GM18508 (cell line): ENCODE results near the gene CHRNA4.

Experiments used
- ATAC-seq: cut with Tn5 transposase; IDR thresholded peaks from one replicate; pipeline ENCODE4 v1.9.1; 2021; ENCODE audit warnings: moderate number of reproducible peaks; ENCODE audit not compliant: insufficient read depth, unreplicated experiment

Gene CHRNA4

DNA sequence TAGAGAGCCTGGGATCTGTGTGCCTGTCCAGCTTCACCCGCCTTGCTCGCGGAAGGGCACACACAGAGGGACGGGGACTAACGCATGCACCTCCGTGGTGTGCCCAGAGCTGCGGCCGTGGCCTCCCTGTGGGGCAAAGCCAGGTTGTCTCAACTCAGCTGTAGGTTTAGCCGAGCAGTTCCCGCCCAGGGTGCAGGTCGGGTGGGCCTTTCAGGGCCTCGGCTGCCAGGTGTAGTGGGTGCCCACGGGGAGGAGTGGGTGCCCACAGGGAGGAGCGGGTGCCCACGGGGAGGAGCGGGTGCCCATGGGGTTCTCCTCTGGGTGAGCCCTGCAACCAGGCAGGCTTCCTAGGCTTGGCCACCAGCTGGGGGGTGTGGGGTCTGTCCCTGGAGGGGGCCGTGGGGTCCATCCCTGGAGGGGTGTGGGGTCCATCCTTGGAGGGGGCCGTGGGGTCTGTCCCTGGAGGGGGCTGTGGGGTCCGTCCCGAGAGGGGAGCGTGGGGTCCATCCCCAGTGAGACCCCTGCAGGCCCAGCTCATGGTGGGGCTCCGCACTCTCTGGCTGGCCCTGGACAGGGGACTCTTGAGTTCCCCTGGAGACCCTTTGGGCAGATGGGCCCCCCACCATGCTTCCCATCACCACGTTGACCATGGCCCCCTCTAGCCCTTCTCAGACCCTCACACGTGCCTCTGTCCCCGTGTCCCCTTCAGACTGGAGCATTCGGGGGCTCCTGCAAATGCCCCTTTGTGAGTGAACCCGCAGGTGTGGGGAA lies 37.8 kb upstream of the CHRNA4 start:
- no peak for ATAC-seq

GRCh38 chr20:63397946-63398450 lies 36.8 kb upstream of the CHRNA4 start:
- ATAC-seq: no peak

DNA sequence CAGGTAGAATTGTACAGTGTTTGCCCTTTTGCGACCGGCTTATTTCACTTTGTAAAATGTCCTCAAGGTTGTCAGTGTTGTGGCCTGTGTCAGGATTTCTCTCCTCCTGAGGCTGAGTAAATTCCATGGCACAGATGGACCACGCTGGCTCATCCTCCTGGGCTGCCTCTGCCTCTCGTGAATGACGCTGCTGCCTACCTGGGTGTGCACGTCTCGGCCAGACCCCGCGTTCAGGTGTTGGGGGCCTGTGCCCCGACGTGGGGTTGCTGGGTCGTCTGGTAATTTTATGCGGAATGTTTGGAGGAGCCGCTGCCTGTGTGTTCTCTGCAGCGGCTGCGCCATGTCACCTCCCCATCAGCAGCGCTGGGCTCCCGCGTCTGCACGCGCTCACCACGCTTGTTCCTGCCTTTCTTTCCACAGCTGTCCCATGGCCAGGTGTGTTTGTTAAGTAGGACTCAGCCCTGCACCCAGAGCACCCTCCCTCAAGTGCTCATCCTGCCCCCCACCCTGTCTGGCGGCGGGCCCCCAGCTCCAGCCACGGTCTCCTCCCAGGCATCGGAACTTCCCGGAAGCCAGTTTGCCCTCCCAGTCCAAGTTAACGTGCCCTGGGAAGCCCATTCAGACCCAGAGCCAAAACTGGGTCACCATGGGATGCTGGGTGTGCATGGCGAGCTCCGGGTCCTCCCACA lies 36.1 kb upstream of the CHRNA4 start:
- ATAC-seq: no peak

DNA sequence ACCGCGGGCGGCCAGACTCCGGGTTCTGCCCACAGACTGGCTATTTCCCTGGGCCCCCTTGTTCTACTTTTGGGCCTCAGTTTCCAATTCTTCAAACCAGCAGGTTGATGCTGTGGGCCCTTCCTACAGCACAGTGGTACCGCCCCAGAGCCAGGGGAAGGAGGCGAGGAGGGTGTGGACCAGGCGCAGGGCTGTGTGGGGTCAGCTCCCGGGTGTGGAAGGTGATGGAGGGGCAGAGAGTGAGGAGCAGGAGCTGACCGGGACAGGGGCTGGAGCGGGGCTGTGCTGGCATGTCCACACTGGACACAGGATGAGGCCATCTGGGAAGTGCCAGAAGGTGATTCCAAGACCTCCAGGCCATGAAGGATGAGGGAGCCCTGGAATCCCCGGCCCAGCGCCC lies 35.2 kb upstream of the CHRNA4 start:
- no peak for ATAC-seq

GRCh38 chr20:63395723-63396122 lies 34.6 kb upstream of the CHRNA4 start:
- no peak for ATAC-seq

- no peak for ATAC-seq
These were observed 33.8 kb upstream of the CHRNA4 start for GRCh38 chr20:63394920-63395455.

DNA sequence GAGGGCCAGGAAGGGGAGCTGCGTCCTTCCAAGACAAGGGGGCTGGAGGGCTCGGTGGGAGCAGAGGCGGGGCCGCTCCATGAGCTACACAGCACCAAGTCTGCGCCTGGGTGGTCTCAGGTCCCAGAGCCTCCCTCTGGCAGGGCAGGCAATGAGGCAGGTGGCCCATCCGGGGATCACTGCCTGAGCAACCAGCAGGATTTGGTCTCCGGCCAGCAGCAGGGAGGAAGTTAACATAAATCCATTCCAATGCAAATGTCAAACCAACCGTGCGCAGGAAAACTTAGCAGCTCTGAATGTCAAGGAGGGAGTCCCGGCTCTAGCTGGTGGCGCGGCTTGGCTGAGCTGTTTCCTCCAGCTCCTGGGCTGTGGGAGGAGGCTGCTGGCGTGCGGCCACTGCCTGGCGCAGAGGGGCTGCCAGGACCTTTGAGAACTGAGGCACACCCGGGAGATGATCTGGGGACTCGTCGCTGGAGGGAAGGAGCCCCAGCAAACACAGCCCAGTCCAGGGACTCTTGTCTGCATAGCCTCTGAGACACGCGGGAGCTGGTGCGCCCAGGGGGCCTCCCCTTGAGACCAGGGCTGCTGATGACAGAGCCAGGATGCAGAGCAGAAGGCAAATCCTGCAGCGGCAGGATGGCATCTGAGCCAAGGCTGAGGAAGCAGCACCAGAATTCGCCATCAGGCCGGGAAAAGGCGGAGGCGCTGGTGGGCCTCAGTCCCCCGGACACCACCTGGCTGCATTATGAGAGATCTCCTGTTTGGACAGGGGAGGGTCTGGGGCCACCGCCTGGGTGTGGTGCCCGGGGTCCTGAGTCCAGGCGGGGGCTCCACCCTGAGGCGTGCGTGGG lies 33.1 kb upstream of the CHRNA4 start:
- ATAC-seq: no peak

DNA sequence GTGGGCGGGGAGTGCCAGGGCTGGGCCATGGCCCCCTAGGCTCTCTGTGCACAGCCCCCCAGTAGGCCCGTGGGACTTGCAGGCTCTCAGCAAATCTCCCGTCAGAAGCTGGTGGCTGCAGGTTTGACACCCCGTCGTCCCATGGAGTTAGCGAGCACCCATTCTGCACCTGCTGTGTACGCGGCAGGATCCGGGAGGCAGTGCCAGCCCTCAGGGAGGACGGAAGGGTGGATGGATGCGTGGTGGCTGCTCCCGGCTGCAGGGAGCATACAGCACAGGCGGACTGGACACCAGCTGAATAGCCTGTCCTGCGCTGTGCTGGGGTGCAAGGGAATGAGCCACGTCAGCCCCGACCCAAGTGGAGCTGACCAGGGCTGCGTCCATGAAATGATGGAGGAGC lies 32.4 kb upstream of the CHRNA4 start:
- ATAC-seq: no peak

DNA sequence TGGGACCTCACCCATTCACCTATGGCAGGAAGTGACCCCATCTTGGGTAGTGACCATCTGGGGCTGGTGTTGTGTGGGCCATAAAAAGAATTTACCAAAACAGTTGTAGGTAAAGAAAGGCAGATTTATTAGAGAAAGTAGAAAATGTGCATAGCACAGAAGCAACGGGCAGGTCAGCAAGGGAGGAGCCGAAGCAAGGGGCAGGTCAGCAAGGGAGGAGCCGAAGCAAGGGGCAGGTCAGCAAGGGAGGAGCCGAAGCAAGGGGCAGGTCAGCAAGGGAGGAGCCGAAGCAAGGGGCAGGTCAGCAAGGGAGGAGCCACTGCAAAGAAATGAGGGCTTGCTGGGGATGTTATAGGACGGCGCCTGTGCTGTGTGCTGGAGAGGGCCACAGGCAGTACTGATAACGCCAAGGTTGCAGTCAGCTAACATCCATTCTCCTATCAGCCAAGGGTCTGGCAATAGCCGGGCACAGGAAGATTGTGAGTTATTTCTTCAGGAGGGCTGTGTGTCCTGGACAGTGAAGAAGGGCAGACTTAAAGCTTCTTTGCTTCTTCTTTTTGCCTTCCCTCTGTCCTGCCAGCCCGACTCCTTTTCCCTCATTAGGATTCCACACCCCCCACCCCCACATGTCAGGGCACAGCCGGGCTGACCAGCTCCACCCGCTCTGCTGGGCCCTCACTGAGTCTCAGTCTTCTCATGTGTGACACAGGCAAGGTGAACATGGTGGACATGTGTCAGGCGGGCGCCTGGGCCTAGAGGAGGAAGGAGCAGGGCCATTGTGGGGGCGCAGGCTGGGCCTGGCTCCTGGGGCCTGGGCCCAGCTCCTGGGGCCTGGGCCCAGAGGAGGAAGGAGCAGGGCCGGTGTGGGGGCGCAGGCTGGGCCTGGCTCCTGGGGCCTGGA lies 31.6 kb upstream of the CHRNA4 start:
- no peak for ATAC-seq

DNA sequence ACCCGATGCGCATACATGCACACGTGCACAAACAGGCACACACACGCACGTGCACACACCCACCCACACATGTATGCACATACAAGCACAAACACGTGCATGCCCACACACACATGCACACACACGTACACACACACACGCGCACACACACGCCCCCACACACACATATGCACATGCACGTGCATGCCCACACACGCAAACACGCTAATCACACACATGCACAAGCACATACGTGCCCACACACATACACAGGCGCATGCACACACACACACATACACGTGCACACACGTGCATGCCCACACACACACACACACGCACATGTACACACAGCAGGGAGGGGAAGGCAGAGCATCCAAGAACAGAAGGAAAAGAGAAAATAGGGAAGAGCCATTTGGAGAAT lies 26.8 kb upstream of the CHRNA4 start:
- no peak for ATAC-seq

DNA sequence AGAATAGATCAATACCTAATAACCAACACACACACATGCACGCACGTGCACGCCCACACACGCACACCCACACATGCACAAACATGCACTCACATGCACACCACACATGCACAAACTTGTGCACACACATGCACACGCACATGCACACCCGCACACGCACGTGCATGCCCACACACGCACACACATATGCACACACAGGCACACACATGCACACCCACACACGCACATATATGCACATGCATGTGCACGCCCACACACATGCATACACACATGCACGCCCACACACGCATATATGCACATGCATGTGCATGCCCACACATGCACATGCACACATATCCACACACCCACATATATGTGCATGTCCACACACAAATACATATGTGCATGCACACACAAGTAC lies 26.2 kb upstream of the CHRNA4 start:
- ATAC-seq: no peak

- no peak for ATAC-seq
These were observed 25.3 kb upstream of the CHRNA4 start for GRCh38 chr20:63386491-63386890.

DNA sequence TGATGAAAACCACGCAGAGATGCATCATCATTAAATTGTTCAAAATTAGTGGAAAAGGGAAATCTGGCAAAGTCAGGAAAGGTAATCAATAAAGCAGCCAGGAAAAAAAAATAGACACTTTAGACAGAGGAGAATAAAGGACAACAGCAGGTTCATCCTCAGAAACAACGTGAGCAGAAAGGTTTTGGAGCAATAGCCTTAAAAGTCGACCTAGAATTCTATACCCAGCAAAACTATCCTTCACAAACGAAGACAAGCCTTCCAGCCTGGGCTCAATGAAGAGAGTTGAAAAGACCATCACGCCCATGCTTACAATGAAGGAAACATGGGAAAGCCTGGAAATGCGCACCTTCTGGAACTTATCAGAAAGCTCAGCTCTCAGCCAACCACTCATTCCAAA lies 24.7 kb upstream of the CHRNA4 start:
- ATAC-seq: no peak

DNA sequence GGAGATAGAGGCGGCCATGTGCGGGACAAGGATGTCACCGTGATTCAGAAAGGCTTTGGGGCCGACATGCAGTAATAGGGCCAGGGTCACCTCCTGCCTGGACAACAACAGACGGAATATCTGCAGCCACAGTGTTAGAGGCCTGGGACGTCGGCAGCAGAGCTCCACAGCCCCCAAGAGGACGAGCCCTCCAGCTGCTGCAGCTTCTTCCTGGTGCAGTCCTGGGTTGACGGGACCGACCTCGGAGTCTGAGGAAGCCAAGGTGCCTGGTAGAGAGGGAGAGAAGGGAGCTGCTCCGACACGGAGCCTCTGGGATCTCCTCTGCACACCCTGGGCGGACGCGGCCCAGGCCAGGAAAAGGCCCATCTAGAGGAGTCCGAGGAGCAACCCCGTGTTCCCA lies 23.2 kb upstream of the CHRNA4 start:
- ATAC-seq: no peak

DNA sequence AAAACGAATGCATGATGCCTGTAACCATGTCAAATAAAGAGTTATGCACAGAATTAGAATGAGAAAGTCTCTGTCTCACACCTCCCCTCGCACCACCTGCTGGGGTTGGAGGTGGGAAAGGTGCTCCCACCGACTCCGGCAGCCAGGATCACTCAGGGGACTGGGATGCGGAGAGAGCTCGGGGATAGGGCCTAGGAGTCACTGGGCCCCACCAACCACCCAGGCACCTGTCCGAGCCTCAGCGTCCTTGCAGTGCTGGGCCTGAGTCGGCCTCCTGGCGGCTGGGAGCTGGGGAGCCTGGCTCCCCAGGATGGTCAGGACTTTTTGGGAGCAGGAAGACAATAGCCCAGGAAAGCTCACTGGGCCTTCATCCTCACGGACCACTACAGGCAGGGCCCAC lies 22.4 kb upstream of the CHRNA4 start:
- ATAC-seq: no peak

DNA sequence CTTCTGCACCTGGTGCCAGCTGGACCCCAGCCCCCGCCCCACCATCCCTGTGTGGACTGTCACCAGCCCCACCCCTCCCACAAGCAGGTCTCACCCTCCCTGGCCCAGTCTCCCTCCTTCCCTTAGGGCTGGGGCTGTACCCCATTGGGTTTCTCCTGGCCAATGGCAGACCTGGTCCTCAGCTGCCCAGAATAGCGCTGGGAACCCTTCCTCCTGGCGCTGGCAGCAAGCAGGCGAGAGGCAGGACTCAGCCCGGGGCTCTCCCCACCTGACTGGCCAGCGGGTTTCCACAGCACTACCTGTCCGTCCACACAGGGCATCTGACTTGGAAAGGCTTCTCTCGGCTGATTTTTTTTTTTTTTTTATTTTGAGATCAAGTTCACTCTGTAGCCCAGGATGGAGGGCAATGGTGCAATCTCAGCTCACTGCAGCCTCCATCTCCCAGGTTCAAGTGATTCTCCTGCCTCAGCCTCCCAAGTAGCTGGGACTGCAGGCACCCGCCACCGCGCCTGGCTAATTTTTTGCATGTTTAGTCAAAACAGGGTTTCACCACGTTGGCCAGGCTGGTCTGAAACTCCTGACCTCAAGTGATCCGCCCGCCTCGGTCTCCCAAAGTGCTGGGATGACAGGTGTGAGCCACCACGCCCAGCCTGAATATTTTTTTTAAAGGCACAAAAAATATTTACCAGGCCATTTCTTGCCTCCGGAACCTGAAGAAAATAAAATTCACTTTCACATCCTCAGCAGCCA lies 21.6 kb upstream of the CHRNA4 start:
- no peak for ATAC-seq

GRCh38 chr20:63381781-63382431 lies 20.8 kb upstream of the CHRNA4 start:
- no peak for ATAC-seq

GRCh38 chr20:63380346-63380870 lies 19.3 kb upstream of the CHRNA4 start:
- ATAC-seq: no peak
